Ishikawa (cell line): ENCODE data around the gene RREB1.

Source experiments
- CEBPB ChIP-seq: IDR thresholded peaks from 2 replicates; pipeline ENCODE4 v1.6.1; 2012
- CREB1 ChIP-seq: IDR thresholded peaks from 2 replicates; pipeline ENCODE4 v1.6.1; 2012; ENCODE audit warnings: low read depth
- EGR1 ChIP-seq: IDR thresholded peaks from 2 replicates; pipeline ENCODE4 v1.6.1; 2012
- EP300 ChIP-seq: IDR thresholded peaks from 2 replicates; pipeline ENCODE4 v1.6.1; 2012; ENCODE audit warnings: borderline replicate concordance
- FOXM1 ChIP-seq: IDR thresholded peaks from 2 replicates; pipeline ENCODE4 v1.6.1; 2012; ENCODE audit warnings: low read depth, borderline replicate concordance
- NFIC ChIP-seq: IDR thresholded peaks from 2 replicates; pipeline ENCODE4 v1.6.1; 2012
- RAD21 ChIP-seq: IDR thresholded peaks from 2 replicates; pipeline ENCODE4 v1.6.1; 2012; ENCODE audit warnings: low read depth
- REST ChIP-seq: IDR thresholded peaks from 2 replicates; pipeline ENCODE4 v1.6.1; 2012; ENCODE audit warnings: low read depth, mild to moderate bottlenecking
- TAF1 ChIP-seq: IDR thresholded peaks from 2 replicates; pipeline ENCODE4 v1.6.1; 2012; ENCODE audit warnings: low read depth, mild to moderate bottlenecking
- TCF12 ChIP-seq: IDR thresholded peaks from 2 replicates; pipeline ENCODE4 v1.6.1; 2012; ENCODE audit warnings: low read depth
- TEAD4 ChIP-seq: IDR thresholded peaks from 2 replicates; pipeline ENCODE4 v1.6.1; 2012
- USF1 ChIP-seq: IDR thresholded peaks from 2 replicates; pipeline ENCODE4 v1.6.1; 2012
- YY1 ChIP-seq: IDR thresholded peaks from 2 replicates; pipeline ENCODE4 v1.6.1; 2012; ENCODE audit warnings: low read depth
- ZBTB7A ChIP-seq: IDR thresholded peaks from 2 replicates; pipeline ENCODE4 v1.6.1; 2012; ENCODE audit warnings: low read depth
- TF ChIP-seq, protein P1 (sequence below): IDR thresholded peaks from 2 replicates; pipeline ENCODE4 v1.6.1; 2012

RREB1 gene

GRCh38 chr6:7214468-7214867, 106.7 kb downstream of the RREB1 start:
- TF ChIP-seq TEAD4: no peak
- TF ChIP-seq EP300: no peak
- TF ChIP-seq CEBPB: no peak
- no peak for TF ChIP-seq TAF1
- no peak for TF ChIP-seq USF1
- no peak for TF ChIP-seq RAD21
- no peak for TF ChIP-seq TCF12
- no peak for TF ChIP-seq FOXM1
- TF ChIP-seq REST: no peak
- TF ChIP-seq, protein P1, sequence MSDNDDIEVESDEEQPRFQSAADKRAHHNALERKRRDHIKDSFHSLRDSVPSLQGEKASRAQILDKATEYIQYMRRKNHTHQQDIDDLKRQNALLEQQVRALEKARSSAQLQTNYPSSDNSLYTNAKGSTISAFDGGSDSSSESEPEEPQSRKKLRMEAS: no peak
- no peak for TF ChIP-seq ZBTB7A
- TF ChIP-seq EGR1: no peak
- no peak for TF ChIP-seq NFIC
- no peak for TF ChIP-seq YY1

DNA sequence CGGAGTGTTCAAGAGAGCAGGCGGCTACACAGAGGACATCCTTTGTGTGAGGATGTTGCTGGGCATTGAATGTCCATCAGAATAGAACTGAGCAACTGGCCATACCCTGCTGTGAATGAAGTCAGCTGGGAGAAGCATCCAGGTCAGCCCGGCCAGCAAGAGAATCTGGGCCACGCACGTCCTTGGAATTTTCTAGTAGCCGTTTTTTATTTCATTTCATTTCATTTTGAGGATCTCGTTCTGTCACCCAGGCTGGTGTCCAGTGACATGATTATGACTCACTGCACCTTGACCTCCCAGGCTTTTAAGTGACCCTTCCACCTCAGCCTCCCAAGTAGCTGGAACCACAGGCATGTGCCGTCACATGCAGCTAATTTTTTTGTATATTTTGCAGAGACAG, 107.4 kb downstream of the RREB1 start:
- TF ChIP-seq ZBTB7A: no peak
- TF ChIP-seq FOXM1: no peak
- no peak for TF ChIP-seq CREB1
- TF ChIP-seq NFIC: no peak

DNA sequence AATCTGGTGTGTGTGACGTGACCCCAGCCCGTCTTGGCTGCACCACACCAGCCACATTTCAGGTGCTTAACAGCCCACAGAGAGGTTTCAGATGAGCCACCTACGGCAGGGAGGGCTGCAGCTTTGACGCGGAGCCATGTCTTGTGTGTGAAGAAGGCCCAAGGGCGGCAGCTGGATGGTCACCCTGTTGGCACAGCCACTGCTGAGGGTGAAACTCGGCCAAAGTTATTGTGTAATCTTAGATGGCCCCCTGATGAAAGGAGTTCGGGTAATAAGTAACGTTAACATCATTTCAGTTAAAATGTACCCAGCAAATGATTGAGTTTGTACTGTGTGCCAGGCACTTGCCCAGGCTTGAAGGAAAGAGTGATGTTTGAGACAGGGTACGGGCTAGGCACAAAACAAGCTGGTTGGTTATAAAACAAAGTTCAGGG, 108.1 kb downstream of the RREB1 start:
- TF ChIP-seq EGR1: no peak
- no peak for TF ChIP-seq EP300
- TF ChIP-seq REST: no peak
- TF ChIP-seq FOXM1: no peak

DNA sequence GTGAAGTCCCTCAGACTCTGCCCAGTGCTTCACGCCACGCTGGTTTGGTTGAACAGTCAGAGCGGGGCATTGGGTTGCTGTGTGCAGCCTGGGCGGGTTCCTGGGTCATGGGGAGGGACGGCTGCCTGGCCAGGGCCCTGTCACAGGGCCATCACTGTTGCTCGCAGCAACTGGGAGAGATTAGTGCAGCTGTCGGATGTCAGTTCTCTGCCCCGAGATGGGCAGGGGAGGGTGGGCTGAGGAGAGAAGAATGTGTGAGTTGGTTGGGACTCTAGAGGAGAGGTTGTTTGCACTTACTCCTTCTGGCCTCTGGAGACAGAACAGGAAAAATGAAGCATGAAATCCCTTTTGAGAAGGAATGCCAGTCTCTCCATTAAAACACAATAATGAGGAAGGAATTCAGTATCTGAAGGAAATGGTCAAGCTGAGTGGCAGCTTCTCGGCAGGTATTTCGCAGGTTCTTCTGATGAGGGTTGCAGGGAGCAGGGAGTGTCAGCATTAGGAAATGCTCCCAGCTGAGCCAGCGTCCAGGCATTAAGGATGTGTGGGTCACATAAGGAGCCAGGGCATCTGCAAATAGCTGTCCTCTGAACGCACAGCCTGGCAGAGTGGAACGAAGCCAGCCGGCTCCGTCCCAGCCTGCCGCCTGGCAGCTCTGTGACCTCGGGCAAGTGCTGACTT, 109.3 kb downstream of the RREB1 start:
- TF ChIP-seq TCF12 (peak; percentile 73; the same call in 1 of the 2 replicates), REST (no peak), EGR1 (no peak), TEAD4 (peak; percentile 85), RAD21 (peak; percentile 1; the same call in 1 of the 2 replicates), ZBTB7A (0 out of 2 replicates have a peak, but pooled peaks have one; percentile 41), CREB1 (no peak), NFIC (0 out of 2 replicates have a peak, but pooled peaks have one; percentile 12), FOXM1 (peak; percentile 73), USF1 (no peak), CEBPB (no peak), EP300 (peak; percentile 78), TAF1 (no peak), YY1 (peak; percentile 46; the same call in 1 of the 2 replicates)
- TF ChIP-seq, protein P1: no peak
